Mesothelial cell of epicardium (in vitro differentiated cells): ENCODE results near the gene ARAP1. TPM values are rescaled to one million over a fixed set of nuclear protein-coding genes. Genes with fewer than 3 reads are reported as not detected.

Experiments
- DNase-seq, 2 experiments: peaks; one replicate each; pipeline ENCODE4 v3.0.0; 2021; ENCODE audit warnings: low spot score in 2 of 2; ENCODE audit not compliant: unreplicated experiment in 2 of 2
- H3K27ac Mint-ChIP-seq: 2 replicates; pipeline ENCODE4 v1.8.0; 2021; ENCODE audit warnings: mixed read lengths
- H3K27me3 Mint-ChIP-seq: 2 replicates; pipeline ENCODE4 v1.8.0; 2021; ENCODE audit warnings: low read depth, mixed read lengths
- H3K36me3 Mint-ChIP-seq: 2 replicates; pipeline ENCODE4 v1.8.0; 2021; ENCODE audit warnings: mixed read lengths
- H3K4me1 Mint-ChIP-seq: 2 replicates; pipeline ENCODE4 v1.8.0; 2021; ENCODE audit warnings: mixed read lengths
- H3K4me3 Mint-ChIP-seq: 2 replicates; pipeline ENCODE4 v1.8.0; 2021; ENCODE audit warnings: mild to moderate bottlenecking, moderate library complexity, mixed read lengths
- H3K9me3 Mint-ChIP-seq: 2 replicates; pipeline ENCODE4 v1.8.0; 2021; ENCODE audit warnings: mixed read lengths
- CTCF ChIP-seq: fragments of 200-600 bp; sonication (generic); IDR thresholded peaks from one replicate; pipeline ENCODE4 v1.5.0; 2021; ENCODE audit warnings: antibody characterized with exemption; ENCODE audit not compliant: unreplicated experiment
- total RNA-seq: library from RNA; stranded (reverse); gene quantifications from 3 replicates; pipeline ENCODE4 v1.2.1, GENCODE V29; 2021

Gene ARAP1
- total RNA-seq, 1 donor from 2014 or later: 155 TPM

- Mint-ChIP-seq H3K4me1 (peaks cover 54% of the 10 kb centered on the region), H3K36me3 (peaks cover under 1% of the 10 kb centered on the region), H3K27me3 (no peaks in the 10 kb centered on the region), H3K27ac (peak overlapping the region; percentile 98), H3K9me3 (no peaks in the 10 kb centered on the region), H3K4me3 (peak overlapping the region; percentile 83)
- TF ChIP-seq CTCF: no peak
- DNase-seq: no peak
Measured at GRCh38 chr11:72721276-72721675, 30.9 kb downstream of the ARAP1 start.

- H3K36me3 Mint-ChIP-seq: peaks cover 2% of the 10 kb centered on the region
- H3K9me3 Mint-ChIP-seq: no peaks in the 10 kb centered on the region
- H3K27ac Mint-ChIP-seq: peak overlapping the region; percentile 98
- H3K27me3 Mint-ChIP-seq: no peaks in the 10 kb centered on the region
- peaks cover 57% of the 10 kb centered on the region for H3K4me1 Mint-ChIP-seq
- TF ChIP-seq CTCF: no peak
- no peak for DNase-seq
- peak overlapping the region; percentile 83 for H3K4me3 Mint-ChIP-seq
Measured at GRCh38 chr11:72720784-72721183, 31.4 kb downstream of the ARAP1 start.

DNA sequence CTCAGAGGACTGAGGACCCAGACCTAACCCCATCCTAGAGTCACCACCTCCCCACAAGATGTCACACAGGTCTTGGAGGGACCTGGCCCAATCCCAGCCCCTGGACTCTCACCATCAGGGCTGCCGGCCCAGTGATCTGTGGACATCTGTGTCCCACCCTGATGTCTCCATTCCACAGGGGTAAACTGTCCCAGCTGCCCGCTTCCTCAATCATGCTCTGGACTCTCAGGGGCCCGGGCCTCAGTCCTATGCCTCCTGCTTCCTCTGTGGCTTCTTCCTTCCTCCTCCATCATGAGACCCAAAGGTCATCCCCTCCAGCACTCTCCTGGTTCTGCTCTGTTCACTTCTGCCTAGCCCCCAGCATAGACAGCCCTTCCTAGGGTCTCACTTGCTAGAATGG is 32.2 kb downstream of the ARAP1 start:
- Mint-ChIP-seq H3K27ac (peak overlapping the region; percentile 98), H3K9me3 (no peaks in the 10 kb centered on the region), H3K36me3 (peaks cover 2% of the 10 kb centered on the region), H3K4me3 (peak overlapping the region; percentile 83), H3K27me3 (no peaks in the 10 kb centered on the region), H3K4me1 (peaks cover 49% of the 10 kb centered on the region)
- no peak for DNase-seq
- TF ChIP-seq CTCF: no peak

DNA sequence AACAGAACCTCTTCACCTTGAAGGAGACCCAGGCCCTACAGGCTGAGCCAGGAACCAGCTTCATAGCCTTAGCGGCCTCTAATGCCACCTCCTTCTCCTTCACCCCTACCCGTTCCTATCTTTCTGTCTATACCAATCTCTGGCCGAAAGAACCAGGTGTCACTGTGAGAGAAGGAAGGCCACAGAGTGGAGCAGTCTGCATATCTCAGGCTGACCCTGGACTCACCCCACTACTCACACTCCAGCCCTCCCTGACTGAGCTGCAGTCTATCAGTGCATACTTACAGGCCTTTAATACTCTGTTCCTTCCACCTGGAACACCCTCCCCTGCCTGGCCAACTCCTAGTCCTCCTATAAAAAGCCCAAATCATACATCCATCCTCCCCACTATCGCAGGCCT is 32.7 kb downstream of the ARAP1 start:
- Mint-ChIP-seq H3K4me1 (peaks cover 49% of the 10 kb centered on the region), H3K4me3 (peak overlapping the region; percentile 83), H3K36me3 (peaks cover 2% of the 10 kb centered on the region), H3K9me3 (no peaks in the 10 kb centered on the region), H3K27ac (peak overlapping the region; percentile 98), H3K27me3 (no peaks in the 10 kb centered on the region)
- DNase-seq: no peak
- TF ChIP-seq CTCF: no peak

DNA sequence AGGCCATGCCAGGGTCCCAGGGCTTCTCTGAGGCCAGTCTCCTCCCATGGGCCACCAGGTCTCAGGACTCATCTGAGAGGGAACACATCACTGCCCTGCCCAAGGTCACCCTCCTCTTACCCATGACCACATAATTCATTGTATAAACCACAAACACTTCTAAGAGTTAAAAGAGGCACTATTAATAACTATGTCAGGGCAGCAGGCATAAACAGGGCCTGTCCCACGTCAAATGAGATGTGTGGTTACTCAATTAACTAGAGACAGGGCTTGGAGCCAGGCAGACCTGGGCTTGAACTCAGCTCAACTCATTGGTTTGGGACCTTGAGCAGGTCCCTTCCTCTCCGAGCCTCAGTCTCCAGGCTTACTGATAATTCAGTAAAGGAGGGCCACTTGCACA is 33.1 kb downstream of the ARAP1 start:
- TF ChIP-seq CTCF: no peak
- Mint-ChIP-seq H3K9me3 (no peaks in the 10 kb centered on the region), H3K27me3 (no peaks in the 10 kb centered on the region), H3K36me3 (peaks cover 2% of the 10 kb centered on the region), H3K27ac (peak overlapping the region; percentile 98), H3K4me1 (peaks cover 49% of the 10 kb centered on the region), H3K4me3 (peak overlapping the region; percentile 83)
- DNase-seq: no peak

GRCh38 chr11:72718101-72718501 is 34.1 kb downstream of the ARAP1 start:
- H3K4me3 Mint-ChIP-seq: no peak overlapping the region
- H3K27me3 Mint-ChIP-seq: no peaks in the 10 kb centered on the region
- no peaks in the 10 kb centered on the region for H3K9me3 Mint-ChIP-seq
- no peak for DNase-seq
- H3K36me3 Mint-ChIP-seq: peaks cover 2% of the 10 kb centered on the region
- no peak overlapping the region for H3K27ac Mint-ChIP-seq
- H3K4me1 Mint-ChIP-seq: peaks cover 49% of the 10 kb centered on the region
- TF ChIP-seq CTCF: no peak
